ENCODE data around the gene FSTL4.

Gene FSTL4

DNA sequence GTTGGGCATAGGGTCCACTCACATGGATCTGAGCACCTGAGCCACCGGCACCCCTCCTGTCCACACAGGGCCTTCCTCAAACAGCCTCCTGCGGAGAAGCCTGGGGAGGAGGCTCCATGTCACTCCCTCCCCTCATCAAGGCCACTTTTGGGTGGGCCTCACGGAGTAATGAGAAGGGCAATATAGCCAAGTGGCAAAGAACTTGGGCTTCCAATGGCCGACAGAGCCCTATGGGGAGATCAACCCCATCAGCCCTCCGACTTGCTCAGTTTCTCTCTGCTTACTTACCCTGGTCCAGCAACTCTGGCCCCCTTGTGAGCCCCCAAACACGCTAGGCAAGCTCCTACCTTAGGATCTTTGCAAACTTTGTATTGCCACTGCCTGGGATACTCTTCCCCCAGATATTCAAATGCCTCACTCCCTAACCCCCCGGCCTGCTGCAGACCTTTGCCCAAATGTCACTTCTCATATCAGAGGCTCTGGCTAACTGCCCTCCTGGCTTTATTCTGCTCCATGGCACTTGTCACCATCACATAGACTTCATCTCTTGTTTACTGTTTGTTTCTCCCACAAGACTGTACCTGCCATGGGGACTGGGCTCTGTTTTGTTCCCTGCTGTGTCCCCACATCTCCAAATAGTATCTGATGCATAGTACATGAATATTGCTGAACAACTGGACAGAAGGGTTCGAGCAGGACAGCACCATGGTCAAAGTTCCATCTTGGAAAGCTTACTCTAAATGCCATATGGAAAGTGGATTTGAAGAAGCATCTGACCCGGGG lies 220.8 kb downstream of the FSTL4 start:
- no peak overlapping the region for H3K4me3 ChIP-seq (ENCODE audit: low read length)
- H3K27me3 ChIP-seq (ENCODE audit: control insufficient read depth, insufficient read depth, low read length) = no peaks in the 10 kb centered on the region
- no peak for DNase-seq (ENCODE audit: low read depth, low spot score)
- no peaks in the 10 kb centered on the region for H3K4me1 ChIP-seq (ENCODE audit: control insufficient read depth, insufficient read depth, low read length)
- WGBS (ENCODE audit: insufficient coverage, insufficient read length) = no CpG with 5 or more reads among the region's 9 CpGs
- H3K9me3 ChIP-seq (ENCODE audit: control insufficient read depth, insufficient read depth, low read length) = no peaks in the 10 kb centered on the region
- no peaks in the 10 kb centered on the region for H3K36me3 ChIP-seq (ENCODE audit: control insufficient read depth, insufficient read depth, low read length)
- no peak overlapping the region for H3K27ac ChIP-seq (ENCODE audit: low read length)

- H3K36me3 ChIP-seq (ENCODE audit: control insufficient read depth, insufficient read depth, low read length) = no peaks in the 10 kb centered on the region
- no peaks in the 10 kb centered on the region for H3K9me3 ChIP-seq (ENCODE audit: control insufficient read depth, insufficient read depth, low read length)
- H3K27ac ChIP-seq (ENCODE audit: low read length) = no peak overlapping the region
- no peaks in the 10 kb centered on the region for H3K27me3 ChIP-seq (ENCODE audit: control insufficient read depth, insufficient read depth, low read length)
- no peaks in the 10 kb centered on the region for H3K4me1 ChIP-seq (ENCODE audit: control insufficient read depth, insufficient read depth, low read length)
- WGBS (ENCODE audit: insufficient coverage, insufficient read length) = no CpG with 5 or more reads among the region's 10 CpGs
- H3K4me3 ChIP-seq (ENCODE audit: low read length) = no peak overlapping the region
- no peak for DNase-seq (ENCODE audit: low read depth, low spot score)
Measured at GRCh38 chr5:133390416-133391353, 221.7 kb downstream of the FSTL4 start.

- no peaks in the 10 kb centered on the region for H3K36me3 ChIP-seq (ENCODE audit: control insufficient read depth, insufficient read depth, low read length)
- H3K9me3 ChIP-seq (ENCODE audit: control insufficient read depth, insufficient read depth, low read length) = no peaks in the 10 kb centered on the region
- no peak for DNase-seq (ENCODE audit: low read depth, low spot score)
- H3K4me1 ChIP-seq (ENCODE audit: control insufficient read depth, insufficient read depth, low read length) = 0 out of 2 replicates have a peak, but pooled peaks cover under 1% of the 10 kb centered on the region
- no peak overlapping the region for H3K4me3 ChIP-seq (ENCODE audit: low read length)
- H3K27me3 ChIP-seq (ENCODE audit: control insufficient read depth, insufficient read depth, low read length) = no peaks in the 10 kb centered on the region
- WGBS (ENCODE audit: insufficient coverage, insufficient read length) = no CpG with 5 or more reads among the region's 4 CpGs
- H3K27ac ChIP-seq (ENCODE audit: low read length) = no peak overlapping the region
Measured at GRCh38 chr5:133389066-133389590, 223.2 kb downstream of the FSTL4 start.

GRCh38 chr5:133387621-133388020 lies 224.7 kb downstream of the FSTL4 start:
- no CpG with 5 or more reads among the region's 9 CpGs for WGBS (ENCODE audit: insufficient coverage, insufficient read length)
- H3K4me3 ChIP-seq (ENCODE audit: low read length) = no peak overlapping the region
- H3K27ac ChIP-seq (ENCODE audit: low read length) = no peak overlapping the region
- H3K4me1 ChIP-seq (ENCODE audit: control insufficient read depth, insufficient read depth, low read length) = peaks cover 8% of the 10 kb centered on the region; the same call in 1 of the 2 replicates
- H3K36me3 ChIP-seq (ENCODE audit: control insufficient read depth, insufficient read depth, low read length) = no peaks in the 10 kb centered on the region
- no peaks in the 10 kb centered on the region for H3K9me3 ChIP-seq (ENCODE audit: control insufficient read depth, insufficient read depth, low read length)
- DNase-seq (ENCODE audit: low read depth, low spot score) = no peak
- H3K27me3 ChIP-seq (ENCODE audit: control insufficient read depth, insufficient read depth, low read length) = no peaks in the 10 kb centered on the region

- no peaks in the 10 kb centered on the region for H3K9me3 ChIP-seq (ENCODE audit: control insufficient read depth, insufficient read depth, low read length)
- H3K36me3 ChIP-seq (ENCODE audit: control insufficient read depth, insufficient read depth, low read length) = no peaks in the 10 kb centered on the region
- no peak overlapping the region for H3K27ac ChIP-seq (ENCODE audit: low read length)
- no peak for DNase-seq (ENCODE audit: low read depth, low spot score)
- H3K27me3 ChIP-seq (ENCODE audit: control insufficient read depth, insufficient read depth, low read length) = no peaks in the 10 kb centered on the region
- WGBS (ENCODE audit: insufficient coverage, insufficient read length) = no CpG with 5 or more reads among the region's 4 CpGs
- no peak overlapping the region for H3K4me3 ChIP-seq (ENCODE audit: low read length)
- peaks cover 8% of the 10 kb centered on the region; the same call in 1 of the 2 replicates for H3K4me1 ChIP-seq (ENCODE audit: control insufficient read depth, insufficient read depth, low read length)
Measured at GRCh38 chr5:133387091-133387490, 225.2 kb downstream of the FSTL4 start.

DNA sequence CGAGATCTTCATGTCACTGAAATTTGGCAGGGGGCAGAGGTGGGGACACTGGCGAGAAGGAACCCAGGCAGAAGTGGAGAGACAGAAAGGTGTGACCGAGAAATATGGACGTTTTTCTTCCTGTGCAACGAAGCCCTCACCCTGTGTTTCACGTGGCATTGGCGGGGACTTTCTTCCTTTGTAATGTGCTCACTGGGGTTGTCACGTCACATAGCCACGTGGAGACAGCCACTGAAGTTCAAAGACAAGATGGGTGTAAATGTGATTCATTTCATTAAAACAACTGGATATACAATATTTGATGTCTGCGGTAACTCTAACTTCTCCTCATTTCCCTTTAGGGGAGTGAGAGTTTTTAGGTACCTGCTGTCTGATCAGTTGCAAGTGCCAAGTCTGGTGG lies 225.7 kb downstream of the FSTL4 start:
- DNase-seq (ENCODE audit: low read depth, low spot score) = no peak
- no peaks in the 10 kb centered on the region for H3K27me3 ChIP-seq (ENCODE audit: control insufficient read depth, insufficient read depth, low read length)
- WGBS (ENCODE audit: insufficient coverage, insufficient read length) = no CpG with 5 or more reads among the region's 10 CpGs

DNA sequence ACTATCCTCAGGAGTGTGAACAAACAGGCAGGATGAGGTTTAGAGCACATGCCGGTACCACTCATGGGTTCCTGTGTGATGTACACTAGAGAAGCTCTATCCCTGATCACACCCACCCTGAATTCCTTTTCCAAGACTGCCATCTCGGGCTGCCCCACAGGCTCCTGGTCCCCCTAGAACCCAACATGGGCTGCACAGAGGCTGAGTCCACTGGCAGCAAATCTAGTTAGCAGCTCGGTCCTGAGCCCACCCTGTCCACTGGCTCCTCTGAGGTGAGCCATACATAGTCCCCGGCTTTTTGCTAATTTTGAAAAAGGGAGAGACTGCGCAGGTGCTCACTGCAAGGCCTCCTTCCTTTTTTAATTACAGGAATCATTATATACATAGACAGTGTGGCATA lies 227.0 kb downstream of the FSTL4 start:
- no peaks in the 10 kb centered on the region for H3K27me3 ChIP-seq (ENCODE audit: control insufficient read depth, insufficient read depth, low read length)

More for the DNA sequence above, 225.7 kb downstream of the FSTL4 start:
- no peaks in the 10 kb centered on the region for H3K36me3 ChIP-seq (ENCODE audit: control insufficient read depth, insufficient read depth, low read length)
- H3K4me1 ChIP-seq (ENCODE audit: control insufficient read depth, insufficient read depth, low read length) = peaks cover 8% of the 10 kb centered on the region; the same call in 1 of the 2 replicates
- H3K4me3 ChIP-seq (ENCODE audit: low read length) = no peak overlapping the region
- H3K9me3 ChIP-seq (ENCODE audit: control insufficient read depth, insufficient read depth, low read length) = no peaks in the 10 kb centered on the region
- no peak overlapping the region for H3K27ac ChIP-seq (ENCODE audit: low read length)

GRCh38 chr5:133384903-133385302 lies 227.4 kb downstream of the FSTL4 start:
- DNase-seq (ENCODE audit: low read depth, low spot score) = no peak
- no CpG with 5 or more reads among the region's 9 CpGs for WGBS (ENCODE audit: insufficient coverage, insufficient read length)
- H3K9me3 ChIP-seq (ENCODE audit: control insufficient read depth, insufficient read depth, low read length) = no peaks in the 10 kb centered on the region
- H3K36me3 ChIP-seq (ENCODE audit: control insufficient read depth, insufficient read depth, low read length) = no peaks in the 10 kb centered on the region
- H3K4me1 ChIP-seq (ENCODE audit: control insufficient read depth, insufficient read depth, low read length) = peaks cover 8% of the 10 kb centered on the region; the same call in 1 of the 2 replicates
- H3K4me3 ChIP-seq (ENCODE audit: low read length) = no peak overlapping the region
- no peak overlapping the region for H3K27ac ChIP-seq (ENCODE audit: low read length)
- H3K27me3 ChIP-seq (ENCODE audit: control insufficient read depth, insufficient read depth, low read length) = no peaks in the 10 kb centered on the region

More for the DNA sequence above, 227.0 kb downstream of the FSTL4 start:
- WGBS (ENCODE audit: insufficient coverage, insufficient read length) = no CpG with 5 or more reads among the region's 5 CpGs
- Histone ChIP-seq H3K36me3 (ENCODE audit: control insufficient read depth, insufficient read depth, low read length) (no peaks in the 10 kb centered on the region), H3K4me1 (ENCODE audit: control insufficient read depth, insufficient read depth, low read length) (peaks cover 8% of the 10 kb centered on the region; the same call in 1 of the 2 replicates), H3K9me3 (ENCODE audit: control insufficient read depth, insufficient read depth, low read length) (no peaks in the 10 kb centered on the region), H3K4me3 (ENCODE audit: low read length) (no peak overlapping the region), H3K27ac (ENCODE audit: low read length) (no peak overlapping the region)
- DNase-seq (ENCODE audit: low read depth, low spot score) = no peak

- WGBS (ENCODE audit: insufficient coverage, insufficient read length) = no CpG with 5 or more reads among the region's 12 CpGs
- no peak overlapping the region for H3K4me3 ChIP-seq (ENCODE audit: low read length)
- H3K27ac ChIP-seq (ENCODE audit: low read length) = no peak overlapping the region
- no peaks in the 10 kb centered on the region for H3K9me3 ChIP-seq (ENCODE audit: control insufficient read depth, insufficient read depth, low read length)
- H3K4me1 ChIP-seq (ENCODE audit: control insufficient read depth, insufficient read depth, low read length) = peaks cover 8% of the 10 kb centered on the region; the same call in 1 of the 2 replicates
- DNase-seq (ENCODE audit: low read depth, low spot score) = no peak
- no peaks in the 10 kb centered on the region for H3K27me3 ChIP-seq (ENCODE audit: control insufficient read depth, insufficient read depth, low read length)
- H3K36me3 ChIP-seq (ENCODE audit: control insufficient read depth, insufficient read depth, low read length) = no peaks in the 10 kb centered on the region
Measured at GRCh38 chr5:133384120-133384855, 228.1 kb downstream of the FSTL4 start.

DNA sequence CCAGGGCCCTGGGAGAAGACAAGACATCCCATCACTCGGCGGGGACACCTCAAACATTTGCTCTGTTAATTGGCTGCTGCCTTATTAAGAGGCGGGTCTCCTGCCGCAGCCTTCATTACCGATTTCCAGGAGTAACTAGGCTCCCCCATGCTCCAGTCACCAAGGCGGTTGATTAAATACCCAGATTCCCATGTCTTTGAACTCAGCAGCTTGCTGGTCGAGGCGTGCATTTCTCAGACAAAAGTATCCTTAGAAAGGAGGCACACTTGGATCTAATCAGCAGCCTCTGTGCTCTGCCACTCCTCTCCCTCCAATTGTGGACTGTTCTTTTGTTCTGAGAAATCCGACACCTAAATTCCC lies 228.8 kb downstream of the FSTL4 start:
- H3K4me1 ChIP-seq (ENCODE audit: control insufficient read depth, insufficient read depth, low read length) = peaks cover 8% of the 10 kb centered on the region; the same call in 1 of the 2 replicates
- H3K4me3 ChIP-seq (ENCODE audit: low read length) = no peak overlapping the region
- WGBS (ENCODE audit: insufficient coverage, insufficient read length) = no CpG with 5 or more reads among the region's 9 CpGs
- no peaks in the 10 kb centered on the region for H3K27me3 ChIP-seq (ENCODE audit: control insufficient read depth, insufficient read depth, low read length)
- no peaks in the 10 kb centered on the region for H3K36me3 ChIP-seq (ENCODE audit: control insufficient read depth, insufficient read depth, low read length)
- no peaks in the 10 kb centered on the region for H3K9me3 ChIP-seq (ENCODE audit: control insufficient read depth, insufficient read depth, low read length)
- DNase-seq (ENCODE audit: low read depth, low spot score) = no peak
- no peak overlapping the region for H3K27ac ChIP-seq (ENCODE audit: low read length)
